ENCODE measurements around the gene OLFML3.

OLFML3 gene

DNA sequence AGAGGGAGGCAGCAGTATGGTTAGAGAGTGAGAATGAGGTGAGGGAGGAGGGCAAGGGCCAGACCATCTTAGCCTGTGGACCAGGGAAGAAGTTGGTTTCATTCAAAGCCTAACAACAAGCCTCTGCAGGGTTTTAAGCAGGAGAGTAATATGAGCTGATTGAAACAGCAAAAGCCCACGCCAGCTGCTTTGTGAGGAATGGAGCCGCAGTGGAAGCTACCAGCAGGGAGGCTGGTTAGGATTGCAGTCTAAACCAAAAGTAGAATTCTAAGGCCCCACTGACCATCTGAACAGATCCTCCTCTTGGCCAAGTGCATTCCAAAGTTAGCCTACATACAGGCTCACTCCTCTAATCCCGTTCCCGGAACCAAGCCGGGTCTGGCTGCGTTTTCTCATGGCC, 44.8 kb downstream of the OLFML3 start:
- Histone ChIP-seq H3K27ac (ENCODE audit: poor library complexity, severe bottlenecking) (no peak overlapping the region), H3K9me3 (ENCODE audit: severe bottlenecking) (no peaks in the 10 kb centered on the region), H3K36me3 (ENCODE audit: low read depth) (no peaks in the 10 kb centered on the region), H3K27me3 (ENCODE audit: insufficient read depth, poor library complexity, severe bottlenecking) (no peaks in the 10 kb centered on the region), H3K4me1 (ENCODE audit: insufficient read depth, poor library complexity, severe bottlenecking) (no peaks in the 10 kb centered on the region), H3K4me3 (ENCODE audit: severe bottlenecking) (no peak overlapping the region)
- no peak for DNase-seq (ENCODE audit: low spot score)
- no peak for ATAC-seq (ENCODE audit: low read depth)
- TF ChIP-seq, protein P1, sequence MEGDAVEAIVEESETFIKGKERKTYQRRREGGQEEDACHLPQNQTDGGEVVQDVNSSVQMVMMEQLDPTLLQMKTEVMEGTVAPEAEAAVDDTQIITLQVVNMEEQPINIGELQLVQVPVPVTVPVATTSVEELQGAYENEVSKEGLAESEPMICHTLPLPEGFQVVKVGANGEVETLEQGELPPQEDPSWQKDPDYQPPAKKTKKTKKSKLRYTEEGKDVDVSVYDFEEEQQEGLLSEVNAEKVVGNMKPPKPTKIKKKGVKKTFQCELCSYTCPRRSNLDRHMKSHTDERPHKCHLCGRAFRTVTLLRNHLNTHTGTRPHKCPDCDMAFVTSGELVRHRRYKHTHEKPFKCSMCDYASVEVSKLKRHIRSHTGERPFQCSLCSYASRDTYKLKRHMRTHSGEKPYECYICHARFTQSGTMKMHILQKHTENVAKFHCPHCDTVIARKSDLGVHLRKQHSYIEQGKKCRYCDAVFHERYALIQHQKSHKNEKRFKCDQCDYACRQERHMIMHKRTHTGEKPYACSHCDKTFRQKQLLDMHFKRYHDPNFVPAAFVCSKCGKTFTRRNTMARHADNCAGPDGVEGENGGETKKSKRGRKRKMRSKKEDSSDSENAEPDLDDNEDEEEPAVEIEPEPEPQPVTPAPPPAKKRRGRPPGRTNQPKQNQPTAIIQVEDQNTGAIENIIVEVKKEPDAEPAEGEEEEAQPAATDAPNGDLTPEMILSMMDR (IDR thresholded peaks at IDR 0.05; ENCODE audit: poor library complexity, severe bottlenecking) = no peak

DNA sequence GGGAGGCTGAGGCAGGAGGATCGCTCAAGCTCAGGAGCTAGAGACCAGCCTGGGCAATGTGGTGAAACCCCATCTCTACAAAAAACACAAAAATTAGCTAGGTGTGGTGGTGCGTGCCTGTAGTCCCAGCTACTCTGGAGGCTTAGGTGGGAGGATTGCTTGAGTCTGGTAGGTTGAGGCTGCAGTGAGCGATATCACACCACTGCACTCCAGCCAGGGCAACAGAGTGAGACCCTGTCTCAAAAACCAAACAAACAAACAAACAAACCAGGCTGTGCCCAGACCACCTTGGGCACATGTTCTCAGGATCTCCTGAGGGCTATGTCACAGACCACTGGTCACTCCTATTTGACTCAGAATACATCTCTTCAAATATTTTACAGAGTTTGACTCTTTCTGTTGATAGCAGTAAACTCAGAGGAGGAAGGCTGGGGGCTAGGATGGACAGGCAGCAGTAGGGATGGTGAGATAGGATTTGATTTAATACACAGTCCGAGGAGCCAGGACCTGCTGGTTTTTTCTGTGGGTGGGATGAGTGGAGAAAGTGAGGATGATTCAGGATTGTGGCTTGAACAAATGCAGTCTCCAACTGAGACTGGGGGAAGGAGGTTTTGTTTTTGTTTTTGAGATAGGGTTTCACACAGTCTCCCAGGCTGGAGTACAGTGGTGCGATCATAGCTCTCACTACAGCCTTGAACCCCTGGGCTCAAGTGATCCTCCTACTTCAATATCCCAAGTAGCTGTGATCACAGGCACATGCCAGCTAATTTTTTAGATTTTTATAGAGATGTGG, 46.5 kb downstream of the OLFML3 start:
- no peaks in the 10 kb centered on the region for H3K4me1 ChIP-seq (ENCODE audit: insufficient read depth, poor library complexity, severe bottlenecking)
- no peaks in the 10 kb centered on the region for H3K9me3 ChIP-seq (ENCODE audit: severe bottlenecking)
- no peaks in the 10 kb centered on the region for H3K27me3 ChIP-seq (ENCODE audit: insufficient read depth, poor library complexity, severe bottlenecking)
- H3K4me3 ChIP-seq (ENCODE audit: severe bottlenecking) = no peak overlapping the region
- no peaks in the 10 kb centered on the region for H3K36me3 ChIP-seq (ENCODE audit: low read depth)
- H3K27ac ChIP-seq (ENCODE audit: poor library complexity, severe bottlenecking) = no peak overlapping the region
- no peak for DNase-seq (ENCODE audit: low spot score)
- ATAC-seq (ENCODE audit: low read depth) = no peak
- TF ChIP-seq, protein P1 (IDR thresholded peaks at IDR 0.05; ENCODE audit: poor library complexity, severe bottlenecking) = no peak

DNA sequence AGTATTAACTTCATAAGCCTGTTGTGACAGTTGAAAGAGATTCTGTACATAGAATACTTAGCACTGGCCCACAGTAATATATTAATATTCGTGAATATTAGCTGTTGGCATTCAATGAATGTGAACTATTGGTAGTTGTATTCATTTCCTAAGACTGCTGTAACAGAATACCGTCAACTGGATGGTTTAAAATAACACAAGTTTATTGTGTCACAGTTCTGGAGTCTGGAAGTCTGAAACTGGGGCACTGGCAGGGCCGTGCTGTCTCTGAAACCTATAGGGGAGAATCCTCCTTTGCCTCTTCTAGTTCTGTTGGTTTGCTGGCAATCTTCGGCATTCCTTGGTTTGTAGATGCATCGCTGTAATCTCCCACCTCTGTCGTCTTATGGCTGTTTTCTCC, 47.5 kb downstream of the OLFML3 start:
- Histone ChIP-seq H3K27me3 (ENCODE audit: insufficient read depth, poor library complexity, severe bottlenecking) (no peaks in the 10 kb centered on the region), H3K4me3 (ENCODE audit: severe bottlenecking) (no peak overlapping the region), H3K36me3 (ENCODE audit: low read depth) (no peaks in the 10 kb centered on the region), H3K9me3 (ENCODE audit: severe bottlenecking) (no peaks in the 10 kb centered on the region), H3K27ac (ENCODE audit: poor library complexity, severe bottlenecking) (no peak overlapping the region), H3K4me1 (ENCODE audit: insufficient read depth, poor library complexity, severe bottlenecking) (no peaks in the 10 kb centered on the region)
- no peak for ATAC-seq (ENCODE audit: low read depth)
- no peak for DNase-seq (ENCODE audit: low spot score)
- TF ChIP-seq, protein P1 (IDR thresholded peaks at IDR 0.05; ENCODE audit: poor library complexity, severe bottlenecking) = no peak
